ENCODE data around the gene TRAF3IP1.

- TF ChIP-seq CTCF (IDR thresholded peaks at IDR 0.05) (no peak), POLR2A (IDR thresholded peaks at IDR 0.05) (no peak)
Observed at GRCh38 chr2:238346544-238346943, 26.2 kb downstream of the TRAF3IP1 start.

All from testis (tissue), 2 donors.